ENCODE data around the gene KRTAP16-1. TPM values are rescaled to one million over a fixed set of nuclear protein-coding genes. Genes with fewer than 3 reads are reported as not detected.

Gene KRTAP16-1
- total and polyA plus RNA-seq, 4 donors, result not detected

GRCh38 chr17:41329279-41329948, 20.3 kb upstream of the KRTAP16-1 start:
- peak; percentile 48 for TF ChIP-seq CTCF (IDR thresholded peaks at IDR 0.05; ENCODE audit: control extremely low read depth, extremely low read depth)
- peaks cover 0 to 15% (median 0%) of the 10 kb centered on the region in 5 donors for H3K4me1 ChIP-seq (ENCODE audit: control insufficient read depth in 5 of 5, insufficient read depth in 5 of 5, low read length in 5 of 5)
- 53 to 62% methylated on average over 13 of the region's 13 CpGs for WGBS, 2 donors
- H3K4me3 ChIP-seq, result no peak overlapping the region
- DNase-seq (peak; percentile 76 to 91 (median 85)), ATAC-seq (ENCODE audit: insufficient read depth, low FRiP score) (no peak)
- H3K36me3 ChIP-seq (ENCODE audit: control insufficient read depth in 4 of 4, insufficient read depth in 4 of 4, low read length in 4 of 4), result no peaks in the 10 kb centered on the region
- H3K9ac ChIP-seq (ENCODE audit: insufficient read depth in 1 of 2, low read length in 2 of 2), result no peak overlapping the region
- no peak overlapping the region for H3K27ac ChIP-seq (ENCODE audit: low read depth in 1 of 2, low read length in 1 of 2)
- H3K9me3 ChIP-seq (ENCODE audit: control insufficient read depth in 4 of 4, insufficient read depth in 3 of 4, low read length in 3 of 4), result no peaks in the 10 kb centered on the region
- H3K27me3 ChIP-seq (ENCODE audit: control insufficient read depth in 3 of 3, insufficient read depth in 3 of 3, low read length in 2 of 3), result no peaks in the 10 kb centered on the region

- H3K9ac ChIP-seq (ENCODE audit: insufficient read depth in 1 of 2, low read length in 2 of 2), result no peak overlapping the region
- H3K4me1 ChIP-seq (ENCODE audit: control insufficient read depth in 5 of 5, insufficient read depth in 5 of 5, low read length in 5 of 5), result peaks cover 0 to 15% (median 0%) of the 10 kb centered on the region in 5 donors
- H3K4me3 ChIP-seq, result no peak overlapping the region
- ATAC-seq (ENCODE audit: insufficient read depth, low FRiP score), result no peak
- no peak for DNase-seq
- H3K9me3 ChIP-seq (ENCODE audit: control insufficient read depth in 4 of 4, insufficient read depth in 3 of 4, low read length in 3 of 4), result no peaks in the 10 kb centered on the region
- no peak for TF ChIP-seq CTCF (IDR thresholded peaks at IDR 0.05; ENCODE audit: control extremely low read depth, extremely low read depth)
- WGBS, 2 donors, result 85 to 86% methylated on average over 7 of the region's 7 CpGs
- H3K27ac ChIP-seq (ENCODE audit: low read depth in 1 of 2, low read length in 1 of 2), result no peak overlapping the region
- no peaks in the 10 kb centered on the region for H3K36me3 ChIP-seq (ENCODE audit: control insufficient read depth in 4 of 4, insufficient read depth in 4 of 4, low read length in 4 of 4)
- H3K27me3 ChIP-seq (ENCODE audit: control insufficient read depth in 3 of 3, insufficient read depth in 3 of 3, low read length in 2 of 3), result no peaks in the 10 kb centered on the region
Observed at GRCh38 chr17:41328207-41328606, 19.1 kb upstream of the KRTAP16-1 start.

GRCh38 chr17:41327411-41328120, 18.5 kb upstream of the KRTAP16-1 start:
- DNase-seq (no peak), ATAC-seq (ENCODE audit: insufficient read depth, low FRiP score) (no peak)
- H3K36me3 ChIP-seq (ENCODE audit: control insufficient read depth in 4 of 4, insufficient read depth in 4 of 4, low read length in 4 of 4), result no peaks in the 10 kb centered on the region
- TF ChIP-seq CTCF (IDR thresholded peaks at IDR 0.05; ENCODE audit: control extremely low read depth, extremely low read depth), result no peak
- H3K9me3 ChIP-seq (ENCODE audit: control insufficient read depth in 4 of 4, insufficient read depth in 3 of 4, low read length in 3 of 4), result no peaks in the 10 kb centered on the region
- 81 to 91% methylated on average over 8 of the region's 8 CpGs for WGBS, 2 donors
- H3K9ac ChIP-seq (ENCODE audit: insufficient read depth in 1 of 2, low read length in 2 of 2), result no peak overlapping the region
- H3K27me3 ChIP-seq (ENCODE audit: control insufficient read depth in 3 of 3, insufficient read depth in 3 of 3, low read length in 2 of 3), result no peaks in the 10 kb centered on the region
- H3K4me1 ChIP-seq (ENCODE audit: control insufficient read depth in 5 of 5, insufficient read depth in 5 of 5, low read length in 5 of 5), result peaks cover 0 to 15% (median 0%) of the 10 kb centered on the region in 5 donors
- no peak overlapping the region for H3K27ac ChIP-seq (ENCODE audit: low read depth in 1 of 2, low read length in 1 of 2)
- H3K4me3 ChIP-seq, result no peak overlapping the region

All from lung (tissue), 12 donors.